ENCODE results near the gene HSPB7. TPM values are rescaled to one million over a fixed set of nuclear protein-coding genes. Genes with fewer than 3 reads are reported as not detected.

Gene HSPB7
- polyA plus RNA-seq = not detected in 2 replicates

GRCh38 chr1:16017461-16018303 is at the start of gene HSPB7:
HSPB7 (minus strand) TSS chr1:16018043; CDS start chr1:16017963, 80 bp downstream.

GRCh38 chr1:16043521-16043920 is 25.7 kb upstream of the HSPB7 start, which contains the start of gene CLCNKB:
CLCNKB (plus strand) TSS chr1:16043782; CDS start chr1:16044493, 711 bp downstream.

GRCh38 chr1:16021681-16022080 is 3.8 kb upstream of the HSPB7 start, which contains the start of gene CLCNKA:
CLCNKA (plus strand) TSS chr1:16022036; CDS start chr1:16022620, 584 bp downstream.

GRCh38 chr1:15975805-15976680 is 41.8 kb downstream of the HSPB7 start, which contains the start of gene ZBTB17:
ZBTB17 (minus strand) TSS chr1:15976101; CDS start chr1:15948495, 27,606 bp downstream.

Other genes with a start within 250 kb of the HSPB7 start
- 11.2 and 13.8 TPM in 2 replicates for gene UQCRHL, start 210.4 kb downstream of the HSPB7 start, polyA plus RNA-seq
- gene SPEN, start 170.3 kb downstream of the HSPB7 start, polyA plus RNA-seq = 3.9 and 12.8 TPM in 2 replicates
- gene ZBTB17, start 41.9 kb downstream of the HSPB7 start, polyA plus RNA-seq = 0.32 and 2.6 TPM in 2 replicates
- gene SRARP, start 13.8 kb downstream of the HSPB7 start, polyA plus RNA-seq = not detected in 2 replicates
- gene CLCNKA, start 4.0 kb upstream of the HSPB7 start, polyA plus RNA-seq = not detected in 2 replicates
- gene CLCNKB, start 25.7 kb upstream of the HSPB7 start, polyA plus RNA-seq = not detected in 2 replicates
- 1.3 and 2.8 TPM in 2 replicates for gene FAM131C, start 55.6 kb upstream of the HSPB7 start, polyA plus RNA-seq
- gene EPHA2, start 138.0 kb upstream of the HSPB7 start, polyA plus RNA-seq = 0.22 TPM in 1 of 2 replicates, not detected in the other
- gene ARHGEF19, start 194.6 kb upstream of the HSPB7 start, polyA plus RNA-seq = not detected in 2 replicates
- gene CPLANE2, start 219.1 kb upstream of the HSPB7 start, polyA plus RNA-seq = 0.20 TPM in 1 of 2 replicates, not detected in the other